ENCODE results near the gene ADPRHL1. TPM values are rescaled to one million over a fixed set of nuclear protein-coding genes. Genes with fewer than 3 reads are reported as not detected.
A peak's percentile ranks its signal among the peaks of the same experiment; 100 is the strongest.

The ADPRHL1 gene
- total and polyA plus RNA-seq, 4 donors, result 0.28 to 0.67 (median 0.55) TPM

- peak in 1 of 2 donors; percentile 37 for TF ChIP-seq RAD21 (IDR thresholded peaks at IDR 0.05)
- TF ChIP-seq HNF4G (IDR thresholded peaks at IDR 0.05), result no peak
- no peaks in the 10 kb centered on the region for H3K27me3 ChIP-seq (ENCODE audit: control insufficient read depth in 4 of 4, insufficient read depth in 4 of 4, low read length in 3 of 4)
- no peaks in the 10 kb centered on the region for H3K9me3 ChIP-seq (ENCODE audit: control insufficient read depth in 4 of 4, low read length in 3 of 4)
- DNase-seq (ENCODE audit: low spot score), result no peak
- H3K9ac ChIP-seq (ENCODE audit: low read depth in 1 of 2, low read length in 2 of 2), result no peak overlapping the region
- H3K27ac ChIP-seq (ENCODE audit: low read depth in 1 of 2, low read length in 2 of 2), result no peak overlapping the region
- H3K4me3 ChIP-seq (ENCODE audit: low read depth in 1 of 3, low read length in 3 of 3), result no peak overlapping the region
- WGBS, result 88% methylated on average over 23 of the region's 23 CpGs
- peaks cover 0 to 9% (median 0%) of the 10 kb centered on the region in 4 donors for H3K4me1 ChIP-seq (ENCODE audit: control insufficient read depth in 4 of 4, insufficient read depth in 4 of 4, low read length in 3 of 4)
- H3K36me3 ChIP-seq (ENCODE audit: control insufficient read depth in 4 of 4, insufficient read depth in 3 of 4, low read depth in 1 of 4, low read length in 3 of 4), result peaks cover 9 to 36% (median 22%) of the 10 kb centered on the region in 4 donors
These were observed 5.2 kb upstream of the ADPRHL1 start for GRCh38 chr13:113458253-113459065.

GRCh38 chr13:113457510-113457909 is 4.2 kb upstream of the ADPRHL1 start:
- Histone ChIP-seq H3K36me3 (ENCODE audit: control insufficient read depth in 4 of 4, insufficient read depth in 3 of 4, low read depth in 1 of 4, low read length in 3 of 4) (peaks cover 9 to 39% (median 24%) of the 10 kb centered on the region in 4 donors), H3K27ac (ENCODE audit: low read depth in 1 of 2, low read length in 2 of 2) (no peak overlapping the region), H3K27me3 (ENCODE audit: control insufficient read depth in 4 of 4, insufficient read depth in 4 of 4, low read length in 3 of 4) (no peaks in the 10 kb centered on the region), H3K9ac (ENCODE audit: low read depth in 1 of 2, low read length in 2 of 2) (no peak overlapping the region), H3K4me1 (ENCODE audit: control insufficient read depth in 4 of 4, insufficient read depth in 4 of 4, low read length in 3 of 4) (peaks cover 0 to 9% (median 0%) of the 10 kb centered on the region in 4 donors), H3K9me3 (ENCODE audit: control insufficient read depth in 4 of 4, low read length in 3 of 4) (no peaks in the 10 kb centered on the region), H3K4me3 (ENCODE audit: low read depth in 1 of 3, low read length in 3 of 3) (no peak overlapping the region)
- DNase-seq (ENCODE audit: low spot score), result no peak
- 96% methylated on average over 27 of the region's 27 CpGs for WGBS
- TF ChIP-seq NR2F2 (IDR thresholded peaks at IDR 0.05), result no peak
- TF ChIP-seq MAX (IDR thresholded peaks at IDR 0.05), result no peak
- no peak for TF ChIP-seq HNF4G (IDR thresholded peaks at IDR 0.05)
- TF ChIP-seq ZBTB33 (IDR thresholded peaks at IDR 0.05), result no peak
- no peak for TF ChIP-seq FOXA1 (IDR thresholded peaks at IDR 0.05)
- no peak for TF ChIP-seq EGR1 (IDR thresholded peaks at IDR 0.05; ENCODE audit: low read depth in 2 of 2)

- no peak for DNase-seq (ENCODE audit: low spot score)
- peaks cover 9 to 39% (median 24%) of the 10 kb centered on the region in 4 donors for H3K36me3 ChIP-seq (ENCODE audit: control insufficient read depth in 4 of 4, insufficient read depth in 3 of 4, low read depth in 1 of 4, low read length in 3 of 4)
- WGBS, result 97% methylated on average over 16 of the region's 16 CpGs
These were observed 2.9 kb upstream of the ADPRHL1 start for GRCh38 chr13:113456116-113456702.

More at GRCh38 chr13:113456116-113456702, 2.9 kb upstream of the ADPRHL1 start:
- peaks cover 0 to 5% (median 0%) of the 10 kb centered on the region in 4 donors for H3K4me1 ChIP-seq (ENCODE audit: control insufficient read depth in 4 of 4, insufficient read depth in 4 of 4, low read length in 3 of 4)
- H3K9me3 ChIP-seq (ENCODE audit: control insufficient read depth in 4 of 4, low read length in 3 of 4), result no peaks in the 10 kb centered on the region
- no peak overlapping the region for H3K4me3 ChIP-seq (ENCODE audit: low read depth in 1 of 3, low read length in 3 of 3)
- no peak overlapping the region for H3K9ac ChIP-seq (ENCODE audit: low read depth in 1 of 2, low read length in 2 of 2)
- TF ChIP-seq YY1 (IDR thresholded peaks at IDR 0.05) (no peak), RAD21 (IDR thresholded peaks at IDR 0.05) (no peak), MAX (IDR thresholded peaks at IDR 0.05) (no peak), EGR1 (IDR thresholded peaks at IDR 0.05; ENCODE audit: low read depth in 2 of 2) (no peak), RXRA (IDR thresholded peaks at IDR 0.05) (no peak), NR2F2 (IDR thresholded peaks at IDR 0.05) (no peak), HNF4G (IDR thresholded peaks at IDR 0.05) (no peak), ATF3 (IDR thresholded peaks at IDR 0.05) (no peak), SP1 (IDR thresholded peaks at IDR 0.05) (no peak), CTCF (IDR thresholded peaks at IDR 0.05; ENCODE audit: low read depth, low read length, missing input control) (no peak), GABPA (IDR thresholded peaks at IDR 0.05 in 1 of 2, conservative IDR thresholded peaks at IDR 0.05 in 1 of 2) (no peak)
- H3K27ac ChIP-seq (ENCODE audit: low read depth in 1 of 2, low read length in 2 of 2), result no peak overlapping the region
- no peaks in the 10 kb centered on the region for H3K27me3 ChIP-seq (ENCODE audit: control insufficient read depth in 4 of 4, insufficient read depth in 4 of 4, low read length in 3 of 4)
